A673 (cell line): ENCODE data around the gene PLD2. TPM values are rescaled to one million over a fixed set of nuclear protein-coding genes. Genes with fewer than 3 reads are reported as not detected.

Experiments
- BruUV-seq: library from RNA; stranded (reverse); fragments of 400-500 nt; replicated peaks from 2 replicates; lab custom pipeline; 2021; lab: Mats Ljungman, UMichigan
- CTCF ChIA-PET: fragments of 300-600 bp; sonication (Branson Sonifier 250); formaldehyde crosslinking; loops from one replicate; lab custom pipeline; 2022; ENCODE audit warnings: antibody characterized with exemption; lab: Charles Lee
- POLR2A ChIA-PET: fragments of 300-600 bp; sonication (Branson Sonifier 250); formaldehyde crosslinking; loops from one replicate; lab custom pipeline; 2022; ENCODE audit warnings: antibody characterized with exemption; ENCODE audit not compliant: low non-redundant PET; lab: Charles Lee
- DNase-seq: peaks from one replicate; pipeline ENCODE4 v3.0.0-alpha.2; 2015; ENCODE audit warnings: low spot score
- H3K27ac ChIP-seq: fragments of 200-600 bp; sonication (generic); 2 replicates; pipeline ENCODE4 v1.5.1; 2016; ENCODE audit warnings: mixed run types, low read depth, mild to moderate bottlenecking, mixed read lengths, antibody characterized with exemption, low read length; ENCODE audit not compliant: poor library complexity, severe bottlenecking
- H3K27me3 ChIP-seq: fragments of 200-600 bp; sonication (generic); replicated peaks from 2 replicates; pipeline ENCODE4 v1.6.1; 2017; ENCODE audit warnings: mixed run types, low read depth, mild to moderate bottlenecking, mixed read lengths, antibody characterized with exemption, low read length; ENCODE audit not compliant: insufficient read depth, poor library complexity
- H3K36me3 ChIP-seq: fragments of 200-600 bp; sonication (generic); 2 replicates; pipeline ENCODE4 v1.6.1; 2016; ENCODE audit warnings: mixed run types, mild to moderate bottlenecking, mixed read lengths, antibody characterized with exemption, low read length; ENCODE audit not compliant: insufficient read depth, poor library complexity, severe bottlenecking
- H3K4me1 ChIP-seq: fragments of 200-600 bp; sonication (generic); 2 replicates; pipeline ENCODE4 v1.6.1; 2017; ENCODE audit warnings: mixed run types, mild to moderate bottlenecking, mixed read lengths, antibody characterized with exemption, low read length; ENCODE audit not compliant: insufficient read depth, poor library complexity, severe bottlenecking
- H3K4me3 ChIP-seq: fragments of 200-600 bp; sonication (generic); 2 replicates; pipeline ENCODE4 v1.5.1; 2016; ENCODE audit warnings: low read depth, mixed run types, mild to moderate bottlenecking, mixed read lengths, low read length; ENCODE audit not compliant: poor library complexity, severe bottlenecking
- H3K9me3 ChIP-seq: fragments of 200-600 bp; sonication (generic); 2 replicates; pipeline ENCODE4 v1.6.1; 2016; ENCODE audit warnings: mixed run types, low read depth, mild to moderate bottlenecking, mixed read lengths, antibody characterized with exemption, low read length; ENCODE audit not compliant: poor library complexity, severe bottlenecking
- EZH2 ChIP-seq: fragments of 200-600 bp; sonication (generic); IDR thresholded peaks from 2 replicates; pipeline ENCODE4 v1.6.1; 2017; ENCODE audit warnings: borderline replicate concordance, low read depth, mild to moderate bottlenecking, mixed read lengths, antibody characterized with exemption, low read length; ENCODE audit not compliant: poor library complexity, severe bottlenecking
- intact Hi-C: fragments of 100-400 bp; cut with micrococcal nuclease; formaldehyde crosslinking; loops from one replicate; pipeline ENCODE4 v1.10.0; 2022; ENCODE audit not compliant: unreplicated experiment
- total RNA-seq: library from RNA; stranded (reverse); gene quantifications from 2 replicates; pipeline ENCODE4 v1.2.3, GENCODE V29; 2021
- TF ChIP-seq, protein P1 (sequence below): fragments of 300-800, 200-600 bp; sonication (generic); conservative IDR thresholded peaks from 2 replicates; pipeline ENCODE4 v1.5.1; 2017; ENCODE audit warnings: low read depth, mild to moderate bottlenecking, antibody characterized with exemption, low read length, moderate library complexity, mixed read lengths

PLD2 gene
- total RNA-seq, 1 experiment from 2014 or later, result 20.1 TPM

GRCh38 chr17:4860651-4861050 lies 53.7 kb downstream of the PLD2 start:
- no peak overlapping the region for H3K27ac ChIP-seq
- no peaks in the 10 kb centered on the region for H3K36me3 ChIP-seq
- H3K27me3 ChIP-seq, result no peaks in the 10 kb centered on the region
- CTCF ChIA-PET, result no interaction called here
- no peak for DNase-seq
- POLR2A ChIA-PET, result no interaction called here
- H3K9me3 ChIP-seq, result no peaks in the 10 kb centered on the region
- H3K4me1 ChIP-seq, result peaks cover 10% of the 10 kb centered on the region
- no peak overlapping the region for H3K4me3 ChIP-seq
- no peak for TF ChIP-seq EZH2
- TF ChIP-seq, protein P1, sequence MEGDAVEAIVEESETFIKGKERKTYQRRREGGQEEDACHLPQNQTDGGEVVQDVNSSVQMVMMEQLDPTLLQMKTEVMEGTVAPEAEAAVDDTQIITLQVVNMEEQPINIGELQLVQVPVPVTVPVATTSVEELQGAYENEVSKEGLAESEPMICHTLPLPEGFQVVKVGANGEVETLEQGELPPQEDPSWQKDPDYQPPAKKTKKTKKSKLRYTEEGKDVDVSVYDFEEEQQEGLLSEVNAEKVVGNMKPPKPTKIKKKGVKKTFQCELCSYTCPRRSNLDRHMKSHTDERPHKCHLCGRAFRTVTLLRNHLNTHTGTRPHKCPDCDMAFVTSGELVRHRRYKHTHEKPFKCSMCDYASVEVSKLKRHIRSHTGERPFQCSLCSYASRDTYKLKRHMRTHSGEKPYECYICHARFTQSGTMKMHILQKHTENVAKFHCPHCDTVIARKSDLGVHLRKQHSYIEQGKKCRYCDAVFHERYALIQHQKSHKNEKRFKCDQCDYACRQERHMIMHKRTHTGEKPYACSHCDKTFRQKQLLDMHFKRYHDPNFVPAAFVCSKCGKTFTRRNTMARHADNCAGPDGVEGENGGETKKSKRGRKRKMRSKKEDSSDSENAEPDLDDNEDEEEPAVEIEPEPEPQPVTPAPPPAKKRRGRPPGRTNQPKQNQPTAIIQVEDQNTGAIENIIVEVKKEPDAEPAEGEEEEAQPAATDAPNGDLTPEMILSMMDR, result no peak
- BruUV-seq, result no TSS peak
- intact Hi-C loops, result no loop called here

DNA sequence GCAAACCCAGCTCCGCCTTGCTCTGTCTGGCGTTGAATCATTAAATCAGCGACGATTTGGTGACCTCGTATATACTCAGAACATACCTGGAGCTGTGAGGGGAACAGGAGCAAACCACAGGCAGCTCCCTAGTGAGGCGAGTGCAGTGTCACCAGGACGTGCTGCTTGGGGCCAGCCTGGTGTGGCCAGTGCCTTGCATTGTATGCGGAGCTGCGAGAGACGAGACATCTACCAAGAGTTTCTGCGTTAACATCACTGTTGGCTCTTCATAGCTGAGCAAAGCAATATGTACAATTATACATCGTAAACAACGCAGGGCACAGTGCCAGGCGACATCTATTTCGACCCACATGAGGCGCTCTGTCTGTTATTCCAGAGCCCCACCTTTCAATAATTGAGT lies 54.1 kb downstream of the PLD2 start:
- CTCF ChIA-PET, result no interaction called here
- TF ChIP-seq EZH2, result no peak
- TF ChIP-seq, protein P1, result no peak
- no peaks in the 10 kb centered on the region for H3K9me3 ChIP-seq
- intact Hi-C loops, result no loop called here
- H3K4me3 ChIP-seq, result no peak overlapping the region
- POLR2A ChIA-PET, result no interaction called here
- no peaks in the 10 kb centered on the region for H3K27me3 ChIP-seq
- H3K4me1 ChIP-seq, result peaks cover 10% of the 10 kb centered on the region
- BruUV-seq, result no TSS peak
- no peak for DNase-seq
- no peak overlapping the region for H3K27ac ChIP-seq
- H3K36me3 ChIP-seq, result no peaks in the 10 kb centered on the region

DNA sequence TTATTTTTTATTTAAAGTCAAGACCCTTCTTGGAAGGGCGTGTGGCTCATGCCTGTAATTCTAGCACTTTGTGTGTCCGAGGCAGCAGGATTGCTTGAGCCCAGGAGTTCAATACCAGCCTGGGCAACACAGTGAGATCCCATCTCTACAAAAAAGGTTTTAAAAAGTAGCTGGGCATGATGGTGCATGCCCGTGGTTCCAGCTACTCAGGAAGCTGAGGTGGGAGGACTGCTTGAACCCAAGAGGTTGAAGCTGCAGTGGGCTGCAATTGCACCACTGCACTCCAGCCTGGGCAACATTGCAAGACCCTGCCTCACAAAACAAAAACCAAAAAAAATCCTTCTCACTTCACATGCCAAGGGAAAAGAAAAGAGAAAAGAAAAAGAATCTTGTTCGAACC lies 55.8 kb downstream of the PLD2 start:
- POLR2A ChIA-PET, result no interaction called here
- Histone ChIP-seq H3K4me3 (no peak overlapping the region), H3K36me3 (no peaks in the 10 kb centered on the region), H3K27ac (no peak overlapping the region), H3K9me3 (no peaks in the 10 kb centered on the region), H3K4me1 (peaks cover 10% of the 10 kb centered on the region), H3K27me3 (no peaks in the 10 kb centered on the region)
- BruUV-seq, result no TSS peak
- intact Hi-C loops, result no loop called here
- TF ChIP-seq, protein P1, result no peak
- no peak for TF ChIP-seq EZH2
- CTCF ChIA-PET, result interaction anchor here (0.6 kb wide), 1 partner anchor 27 kb away, joined by 3 read pairs; no protein-coding TSS in a partner anchor
- no peak for DNase-seq
